ENCODE data around the gene KLHDC9. TPM values are rescaled to one million over a fixed set of nuclear protein-coding genes. Genes with fewer than 3 reads are reported as not detected.

KLHDC9 gene
- total and polyA plus RNA-seq, 2 donors (not counting 1 experiment from before 2014, with no cell fraction given) = 0.95 to 3.0 TPM

- H3K9me3 ChIP-seq (ENCODE audit: control insufficient read depth, insufficient read depth, low read depth, low read length) = no peaks in the 10 kb centered on the region
- TF ChIP-seq EZH2 (IDR thresholded peaks at IDR 0.05; ENCODE audit: low read length, missing control alignments) (no peak), CTCF (conservative IDR thresholded peaks at IDR 0.05 in 1 of 2, IDR thresholded peaks at IDR 0.05 in 1 of 2; ENCODE audit: low read depth in 1 of 2, low read length in 2 of 2) (no peak)
- H3K27ac ChIP-seq (ENCODE audit: insufficient read depth, low read length) = no peak overlapping the region
- no peaks in the 10 kb centered on the region for H3K27me3 ChIP-seq (ENCODE audit: control insufficient read depth, insufficient read depth, low read length)
- H3K4me3 ChIP-seq (replicated peaks in 1 of 4; ENCODE audit: control extremely low read depth in 1 of 4, insufficient read depth in 1 of 4, low read depth in 3 of 4, low read length in 4 of 4) = no peak overlapping the region
- no peak overlapping the region for H3K9ac ChIP-seq (ENCODE audit: insufficient read depth, low read length)
- H3K4me2 ChIP-seq (ENCODE audit: extremely low read depth, insufficient read depth, low read length) = no peak overlapping the region
- H3K36me3 ChIP-seq (ENCODE audit: control insufficient read depth, insufficient read depth, low read length) = peaks cover 2% of the 10 kb centered on the region
- H3K4me1 ChIP-seq (ENCODE audit: control insufficient read depth, extremely low read depth, insufficient read depth, low read length) = peaks cover 4% of the 10 kb centered on the region
- peaks cover 2% of the 10 kb centered on the region for H4K20me1 ChIP-seq (ENCODE audit: control insufficient read depth, extremely low read depth, insufficient read depth, low read length)
- DNase-seq (ENCODE audit: low read depth in 2 of 2) = no peak
- peaks cover 66% of the 10 kb centered on the region for H3K79me2 ChIP-seq (ENCODE audit: control insufficient read depth, insufficient read depth, low read length)
- no peak overlapping the region for H2AFZ ChIP-seq (ENCODE audit: low read length)
Measured at GRCh38 chr1:161111527-161111926, 13.4 kb downstream of the KLHDC9 start.

DNA sequence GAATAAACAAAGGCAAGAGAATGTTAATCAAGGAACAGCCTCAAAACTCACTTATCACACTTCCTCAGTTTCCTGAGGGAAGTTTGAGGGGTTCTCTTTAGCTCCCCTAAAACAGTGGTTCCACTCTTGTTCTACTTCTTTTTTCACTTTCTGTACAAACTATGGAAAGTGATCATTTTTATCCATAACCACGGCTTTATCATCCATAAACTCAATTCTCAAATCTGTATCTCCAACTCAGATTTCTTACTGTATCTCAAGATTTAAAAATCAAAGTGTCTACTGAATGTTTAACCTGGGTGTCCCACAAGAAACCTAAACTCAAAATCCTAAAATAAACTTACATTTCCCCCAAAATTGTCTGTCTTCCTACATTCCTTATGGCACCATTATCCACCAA, 15.8 kb downstream of the KLHDC9 start:
- no peaks in the 10 kb centered on the region for H3K9me3 ChIP-seq (ENCODE audit: control insufficient read depth, insufficient read depth, low read depth, low read length)
- no peak overlapping the region for H2AFZ ChIP-seq (ENCODE audit: low read length)
- H3K4me1 ChIP-seq (ENCODE audit: control insufficient read depth, extremely low read depth, insufficient read depth, low read length) = peaks cover 9% of the 10 kb centered on the region
- TF ChIP-seq CTCF (conservative IDR thresholded peaks at IDR 0.05 in 1 of 2, IDR thresholded peaks at IDR 0.05 in 1 of 2; ENCODE audit: low read depth in 1 of 2, low read length in 2 of 2) = no peak
- no peak for TF ChIP-seq EZH2 (IDR thresholded peaks at IDR 0.05; ENCODE audit: low read length, missing control alignments)
- DNase-seq (ENCODE audit: low read depth in 2 of 2) = no peak
- no peaks in the 10 kb centered on the region for H3K27me3 ChIP-seq (ENCODE audit: control insufficient read depth, insufficient read depth, low read length)
- H3K27ac ChIP-seq (ENCODE audit: insufficient read depth, low read length) = no peak overlapping the region
- peaks cover 2% of the 10 kb centered on the region for H4K20me1 ChIP-seq (ENCODE audit: control insufficient read depth, extremely low read depth, insufficient read depth, low read length)
- no peak overlapping the region for H3K9ac ChIP-seq (ENCODE audit: insufficient read depth, low read length)
- H3K4me2 ChIP-seq (ENCODE audit: extremely low read depth, insufficient read depth, low read length) = no peak overlapping the region
- H3K4me3 ChIP-seq (replicated peaks in 1 of 4; ENCODE audit: control extremely low read depth in 1 of 4, insufficient read depth in 1 of 4, low read depth in 3 of 4, low read length in 4 of 4) = no peak overlapping the region
- H3K36me3 ChIP-seq (ENCODE audit: control insufficient read depth, insufficient read depth, low read length) = peaks cover 2% of the 10 kb centered on the region
- H3K79me2 ChIP-seq (ENCODE audit: control insufficient read depth, insufficient read depth, low read length) = peaks cover 76% of the 10 kb centered on the region

- H3K79me2 ChIP-seq (ENCODE audit: control insufficient read depth, insufficient read depth, low read length) = peaks cover 78% of the 10 kb centered on the region
- no peak overlapping the region for H3K4me3 ChIP-seq (replicated peaks in 1 of 4; ENCODE audit: control extremely low read depth in 1 of 4, insufficient read depth in 1 of 4, low read depth in 3 of 4, low read length in 4 of 4)
- H3K4me2 ChIP-seq (ENCODE audit: extremely low read depth, insufficient read depth, low read length) = no peak overlapping the region
- TF ChIP-seq EZH2 (IDR thresholded peaks at IDR 0.05; ENCODE audit: low read length, missing control alignments) = no peak
- TF ChIP-seq CTCF (conservative IDR thresholded peaks at IDR 0.05 in 1 of 2, IDR thresholded peaks at IDR 0.05 in 1 of 2; ENCODE audit: low read depth in 1 of 2, low read length in 2 of 2) = no peak
- H2AFZ ChIP-seq (ENCODE audit: low read length) = no peak overlapping the region
- peaks cover 2% of the 10 kb centered on the region for H4K20me1 ChIP-seq (ENCODE audit: control insufficient read depth, extremely low read depth, insufficient read depth, low read length)
- H3K36me3 ChIP-seq (ENCODE audit: control insufficient read depth, insufficient read depth, low read length) = peaks cover 2% of the 10 kb centered on the region
- peak in 1 of 2 donors; percentile 34 for DNase-seq (ENCODE audit: low read depth in 2 of 2)
- H3K9me3 ChIP-seq (ENCODE audit: control insufficient read depth, insufficient read depth, low read depth, low read length) = no peaks in the 10 kb centered on the region
- no peaks in the 10 kb centered on the region for H3K27me3 ChIP-seq (ENCODE audit: control insufficient read depth, insufficient read depth, low read length)
- H3K27ac ChIP-seq (ENCODE audit: insufficient read depth, low read length) = no peak overlapping the region
- peaks cover 15% of the 10 kb centered on the region for H3K4me1 ChIP-seq (ENCODE audit: control insufficient read depth, extremely low read depth, insufficient read depth, low read length)
- no peak overlapping the region for H3K9ac ChIP-seq (ENCODE audit: insufficient read depth, low read length)
Measured at GRCh38 chr1:161114556-161114955, 16.4 kb downstream of the KLHDC9 start.

Data from fibroblast of lung (primary cell).